Measurements from ENCODE around the gene LARP1.

The LARP1 gene

GRCh38 chr5:154849264-154849785, 94.1 kb downstream of the LARP1 start:
- TF ChIP-seq BACH2 (CRISPR knock-in tag; IDR thresholded peaks at IDR 0.05; ENCODE audit: borderline replicate concordance), result no peak
- no peak for TF ChIP-seq ZFP3 (CRISPR knock-in tag; IDR thresholded peaks at IDR 0.05)
- ATAC-seq, result no peak

- ATAC-seq, result peak; percentile 72
- TF ChIP-seq RARB (CRISPR knock-in tag; IDR thresholded peaks at IDR 0.05), result no peak
- no peak for TF ChIP-seq TSHZ2 (CRISPR knock-in tag; IDR thresholded peaks at IDR 0.05)
- no peak for TF ChIP-seq TOX (CRISPR knock-in tag; IDR thresholded peaks at IDR 0.05; ENCODE audit: borderline replicate concordance)
- TF ChIP-seq ZFP30 (CRISPR knock-in tag; IDR thresholded peaks at IDR 0.05), result no peak
- TF ChIP-seq TCF4 (CRISPR knock-in tag; IDR thresholded peaks at IDR 0.05; ENCODE audit: borderline replicate concordance), result no peak
- TF ChIP-seq ESRRG (CRISPR knock-in tag; IDR thresholded peaks at IDR 0.05), result no peak
- no peak for TF ChIP-seq BACH2 (CRISPR knock-in tag; IDR thresholded peaks at IDR 0.05; ENCODE audit: borderline replicate concordance)
- no peak for TF ChIP-seq ARNTL (CRISPR knock-in tag; IDR thresholded peaks at IDR 0.05; ENCODE audit: borderline replicate concordance, low read depth)
- TF ChIP-seq OSR1 (CRISPR knock-in tag; IDR thresholded peaks at IDR 0.05), result no peak
- no peak for TF ChIP-seq CSRNP3 (CRISPR knock-in tag; IDR thresholded peaks at IDR 0.05)
- TF ChIP-seq CREB5 (CRISPR knock-in tag; IDR thresholded peaks at IDR 0.05; ENCODE audit: low read depth), result no peak
- no peak for TF ChIP-seq CSDC2 (CRISPR knock-in tag; IDR thresholded peaks at IDR 0.05)
- TF ChIP-seq PPARA (CRISPR knock-in tag; IDR thresholded peaks at IDR 0.05; ENCODE audit: borderline replicate concordance), result no peak
- TF ChIP-seq POU6F1 (CRISPR knock-in tag; IDR thresholded peaks at IDR 0.05; ENCODE audit: borderline replicate concordance, low read depth), result no peak
- no peak for TF ChIP-seq ZNF8 (CRISPR knock-in tag; IDR thresholded peaks at IDR 0.05)
- TF ChIP-seq ZNF565 (CRISPR knock-in tag; conservative IDR thresholded peaks at IDR 0.05; ENCODE audit: low read depth), result no peak
- no peak for TF ChIP-seq PATZ1 (CRISPR knock-in tag; IDR thresholded peaks at IDR 0.05; ENCODE audit: borderline replicate concordance)
Measured at GRCh38 chr5:154849791-154850201, 94.6 kb downstream of the LARP1 start.

GRCh38 chr5:154850255-154851062, 95.3 kb downstream of the LARP1 start, which contains the start of gene FAXDC2:
FAXDC2 (minus strand) TSS chr5:154850603; CDS start chr5:154838178, 12,425 bp downstream.
- peak; percentile 100 for ATAC-seq
- TF ChIP-seq CREB5 (CRISPR knock-in tag; IDR thresholded peaks at IDR 0.05; ENCODE audit: low read depth), result no peak
- no peak for TF ChIP-seq ZFP3 (CRISPR knock-in tag; IDR thresholded peaks at IDR 0.05)
- TF ChIP-seq PATZ1 (CRISPR knock-in tag; IDR thresholded peaks at IDR 0.05; ENCODE audit: borderline replicate concordance), result no peak
- TF ChIP-seq BACH2 (CRISPR knock-in tag; IDR thresholded peaks at IDR 0.05; ENCODE audit: borderline replicate concordance), result no peak
- no peak for TF ChIP-seq ZNF70 (CRISPR knock-in tag; IDR thresholded peaks at IDR 0.05)
- no peak for TF ChIP-seq CSDC2 (CRISPR knock-in tag; IDR thresholded peaks at IDR 0.05)
- no peak for TF ChIP-seq ARNTL (CRISPR knock-in tag; IDR thresholded peaks at IDR 0.05; ENCODE audit: borderline replicate concordance, low read depth)
- no peak for TF ChIP-seq OSR1 (CRISPR knock-in tag; IDR thresholded peaks at IDR 0.05)
- TF ChIP-seq ZNF8 (CRISPR knock-in tag; IDR thresholded peaks at IDR 0.05), result no peak
- no peak for TF ChIP-seq TCF4 (CRISPR knock-in tag; IDR thresholded peaks at IDR 0.05; ENCODE audit: borderline replicate concordance)
- no peak for TF ChIP-seq TOX (CRISPR knock-in tag; IDR thresholded peaks at IDR 0.05; ENCODE audit: borderline replicate concordance)
- no peak for TF ChIP-seq POU6F1 (CRISPR knock-in tag; IDR thresholded peaks at IDR 0.05; ENCODE audit: borderline replicate concordance, low read depth)
- no peak for TF ChIP-seq ESRRG (CRISPR knock-in tag; IDR thresholded peaks at IDR 0.05)
- no peak for TF ChIP-seq PPARA (CRISPR knock-in tag; IDR thresholded peaks at IDR 0.05; ENCODE audit: borderline replicate concordance)
- TF ChIP-seq ISL1 (CRISPR knock-in tag; IDR thresholded peaks at IDR 0.05), result no peak
